Measurements from ENCODE around the gene KCNJ16. TPM values are rescaled to one million over a fixed set of nuclear protein-coding genes. Genes with fewer than 3 reads are reported as not detected.

Gene KCNJ16
- polyA plus RNA-seq, 1 donor, result 12.7 TPM

GRCh38 chr17:70078549-70078948, 3.5 kb downstream of the KCNJ16 start:
- Histone ChIP-seq H3K9me3 (ENCODE audit: control insufficient read depth, low read depth, low read length) (no peaks in the 10 kb centered on the region), H3K27me3 (ENCODE audit: control insufficient read depth, insufficient read depth, low read length) (no peaks in the 10 kb centered on the region), H3K27ac (ENCODE audit: low read length) (no peak overlapping the region), H3K4me3 (ENCODE audit: low read length) (no peak overlapping the region), H3K4me1 (ENCODE audit: control insufficient read depth, insufficient read depth, low read length) (peaks cover 11% of the 10 kb centered on the region), H3K36me3 (ENCODE audit: control insufficient read depth, insufficient read depth, low read length) (no peaks in the 10 kb centered on the region)
- WGBS (ENCODE audit: insufficient coverage, low lambda C conversion rate), result no CpG with 5 or more reads among the region's 4 CpGs
- no peak for DNase-seq

GRCh38 chr17:70078994-70079531, 4.0 kb downstream of the KCNJ16 start:
- Histone ChIP-seq H3K9me3 (ENCODE audit: control insufficient read depth, low read depth, low read length) (no peaks in the 10 kb centered on the region), H3K36me3 (ENCODE audit: control insufficient read depth, insufficient read depth, low read length) (no peaks in the 10 kb centered on the region), H3K27ac (ENCODE audit: low read length) (no peak overlapping the region), H3K4me3 (ENCODE audit: low read length) (no peak overlapping the region), H3K27me3 (ENCODE audit: control insufficient read depth, insufficient read depth, low read length) (no peaks in the 10 kb centered on the region), H3K4me1 (ENCODE audit: control insufficient read depth, insufficient read depth, low read length) (peaks cover 10% of the 10 kb centered on the region)
- no peak for DNase-seq
- 100% methylated on average over 2 of the region's 3 CpGs for WGBS (ENCODE audit: insufficient coverage, low lambda C conversion rate)

GRCh38 chr17:70080541-70081347, 5.7 kb downstream of the KCNJ16 start:
- WGBS (ENCODE audit: insufficient coverage, low lambda C conversion rate), result 100% methylated on average over 2 of the region's 7 CpGs
- no peaks in the 10 kb centered on the region for H3K27me3 ChIP-seq (ENCODE audit: control insufficient read depth, insufficient read depth, low read length)
- no peak overlapping the region for H3K27ac ChIP-seq (ENCODE audit: low read length)
- H3K4me3 ChIP-seq (ENCODE audit: low read length), result no peak overlapping the region
- H3K4me1 ChIP-seq (ENCODE audit: control insufficient read depth, insufficient read depth, low read length), result no peaks in the 10 kb centered on the region
- no peaks in the 10 kb centered on the region for H3K9me3 ChIP-seq (ENCODE audit: control insufficient read depth, low read depth, low read length)
- no peak for DNase-seq
- no peaks in the 10 kb centered on the region for H3K36me3 ChIP-seq (ENCODE audit: control insufficient read depth, insufficient read depth, low read length)

GRCh38 chr17:70081885-70082284, 6.9 kb downstream of the KCNJ16 start:
- Histone ChIP-seq H3K27ac (ENCODE audit: low read length) (no peak overlapping the region), H3K36me3 (ENCODE audit: control insufficient read depth, insufficient read depth, low read length) (no peaks in the 10 kb centered on the region), H3K4me3 (ENCODE audit: low read length) (no peak overlapping the region), H3K4me1 (ENCODE audit: control insufficient read depth, insufficient read depth, low read length) (no peaks in the 10 kb centered on the region), H3K9me3 (ENCODE audit: control insufficient read depth, low read depth, low read length) (no peaks in the 10 kb centered on the region), H3K27me3 (ENCODE audit: control insufficient read depth, insufficient read depth, low read length) (no peaks in the 10 kb centered on the region)
- no CpG with 5 or more reads among the region's 1 CpG for WGBS (ENCODE audit: insufficient coverage, low lambda C conversion rate)
- DNase-seq, result no peak

- no peaks in the 10 kb centered on the region for H3K9me3 ChIP-seq (ENCODE audit: control insufficient read depth, low read depth, low read length)
- no peak for DNase-seq
- H3K36me3 ChIP-seq (ENCODE audit: control insufficient read depth, insufficient read depth, low read length), result no peaks in the 10 kb centered on the region
- H3K27me3 ChIP-seq (ENCODE audit: control insufficient read depth, insufficient read depth, low read length), result no peaks in the 10 kb centered on the region
- WGBS (ENCODE audit: insufficient coverage, low lambda C conversion rate), result 67% methylated on average over 2 of the region's 4 CpGs
- no peak overlapping the region for H3K27ac ChIP-seq (ENCODE audit: low read length)
- H3K4me3 ChIP-seq (ENCODE audit: low read length), result no peak overlapping the region
- peaks cover 1% of the 10 kb centered on the region for H3K4me1 ChIP-seq (ENCODE audit: control insufficient read depth, insufficient read depth, low read length)
These were observed 9.5 kb downstream of the KCNJ16 start for GRCh38 chr17:70084476-70084875.

GRCh38 chr17:70086516-70086915, 11.5 kb downstream of the KCNJ16 start:
- Histone ChIP-seq H3K4me3 (ENCODE audit: low read length) (no peak overlapping the region), H3K27me3 (ENCODE audit: control insufficient read depth, insufficient read depth, low read length) (no peaks in the 10 kb centered on the region), H3K27ac (ENCODE audit: low read length) (no peak overlapping the region), H3K36me3 (ENCODE audit: control insufficient read depth, insufficient read depth, low read length) (no peaks in the 10 kb centered on the region), H3K9me3 (ENCODE audit: control insufficient read depth, low read depth, low read length) (no peaks in the 10 kb centered on the region), H3K4me1 (ENCODE audit: control insufficient read depth, insufficient read depth, low read length) (peaks cover 2% of the 10 kb centered on the region)
- no peak for DNase-seq
- WGBS (ENCODE audit: insufficient coverage, low lambda C conversion rate), result 40% methylated on average over 1 of the region's 2 CpGs

- H3K4me3 ChIP-seq (ENCODE audit: low read length), result no peak overlapping the region
- H3K27me3 ChIP-seq (ENCODE audit: control insufficient read depth, insufficient read depth, low read length), result no peaks in the 10 kb centered on the region
- peak; percentile 9 to 18 for DNase-seq
- 20% methylated on average over 1 of the region's 5 CpGs for WGBS (ENCODE audit: insufficient coverage, low lambda C conversion rate)
- no peaks in the 10 kb centered on the region for H3K9me3 ChIP-seq (ENCODE audit: control insufficient read depth, low read depth, low read length)
- H3K36me3 ChIP-seq (ENCODE audit: control insufficient read depth, insufficient read depth, low read length), result no peaks in the 10 kb centered on the region
- no peak overlapping the region for H3K27ac ChIP-seq (ENCODE audit: low read length)
- peaks cover 2% of the 10 kb centered on the region for H3K4me1 ChIP-seq (ENCODE audit: control insufficient read depth, insufficient read depth, low read length)
These were observed 14.6 kb downstream of the KCNJ16 start for GRCh38 chr17:70089513-70090148.

- H3K4me1 ChIP-seq (ENCODE audit: control insufficient read depth, insufficient read depth, low read length), result peaks cover 2% of the 10 kb centered on the region
- DNase-seq, result no peak
- no peak overlapping the region for H3K4me3 ChIP-seq (ENCODE audit: low read length)
- H3K36me3 ChIP-seq (ENCODE audit: control insufficient read depth, insufficient read depth, low read length), result no peaks in the 10 kb centered on the region
- H3K9me3 ChIP-seq (ENCODE audit: control insufficient read depth, low read depth, low read length), result no peaks in the 10 kb centered on the region
- no peaks in the 10 kb centered on the region for H3K27me3 ChIP-seq (ENCODE audit: control insufficient read depth, insufficient read depth, low read length)
- no CpG with 5 or more reads among the region's 2 CpGs for WGBS (ENCODE audit: insufficient coverage, low lambda C conversion rate)
- H3K27ac ChIP-seq (ENCODE audit: low read length), result no peak overlapping the region
These were observed 16.1 kb downstream of the KCNJ16 start for GRCh38 chr17:70091005-70091568.

- Histone ChIP-seq H3K4me3 (ENCODE audit: low read length) (no peak overlapping the region), H3K27me3 (ENCODE audit: control insufficient read depth, insufficient read depth, low read length) (no peaks in the 10 kb centered on the region), H3K9me3 (ENCODE audit: control insufficient read depth, low read depth, low read length) (no peaks in the 10 kb centered on the region), H3K27ac (ENCODE audit: low read length) (no peak overlapping the region), H3K36me3 (ENCODE audit: control insufficient read depth, insufficient read depth, low read length) (no peaks in the 10 kb centered on the region), H3K4me1 (ENCODE audit: control insufficient read depth, insufficient read depth, low read length) (peaks cover 2% of the 10 kb centered on the region)
- WGBS (ENCODE audit: insufficient coverage, low lambda C conversion rate), result no CpG with 5 or more reads among the region's 1 CpG
- DNase-seq, result no peak
These were observed 16.7 kb downstream of the KCNJ16 start for GRCh38 chr17:70091696-70092095.

GRCh38 chr17:70093163-70093562, 18.1 kb downstream of the KCNJ16 start:
- Histone ChIP-seq H3K4me1 (ENCODE audit: control insufficient read depth, insufficient read depth, low read length) (peaks cover 2% of the 10 kb centered on the region), H3K27ac (ENCODE audit: low read length) (no peak overlapping the region), H3K27me3 (ENCODE audit: control insufficient read depth, insufficient read depth, low read length) (no peaks in the 10 kb centered on the region), H3K9me3 (ENCODE audit: control insufficient read depth, low read depth, low read length) (no peaks in the 10 kb centered on the region), H3K36me3 (ENCODE audit: control insufficient read depth, insufficient read depth, low read length) (no peaks in the 10 kb centered on the region), H3K4me3 (ENCODE audit: low read length) (no peak overlapping the region)
- WGBS (ENCODE audit: insufficient coverage, low lambda C conversion rate), result no CpG with 5 or more reads among the region's 3 CpGs
- DNase-seq, result no peak
